ENCODE results near the gene MYO3A. TPM values are rescaled to one million over a fixed set of nuclear protein-coding genes. Genes with fewer than 3 reads are reported as not detected.

MYO3A gene
- polyA plus RNA-seq, 1 donor: 1.8 TPM

- Histone ChIP-seq H3K27ac (ENCODE audit: low read length) (no peak overlapping the region), H3K27me3 (ENCODE audit: control insufficient read depth, insufficient read depth, low read length) (peaks cover 82% of the 10 kb centered on the region), H3K9me3 (ENCODE audit: control insufficient read depth, low read depth, low read length) (peaks cover 7% of the 10 kb centered on the region), H3K4me3 (ENCODE audit: low read length) (no peak overlapping the region), H3K36me3 (ENCODE audit: control insufficient read depth, insufficient read depth, low read length) (no peaks in the 10 kb centered on the region), H3K4me1 (ENCODE audit: control insufficient read depth, insufficient read depth, low read length) (no peaks in the 10 kb centered on the region)
- 29% methylated on average over 1 of the region's 1 CpG for whole genome bisulfite sequencing (ENCODE audit: insufficient coverage, low lambda C conversion rate)
- DNase-seq: no peak
Observed at GRCh38 chr10:26219676-26220075, 285.6 kb downstream of the MYO3A start.

GRCh38 chr10:26220901-26221300, 286.9 kb downstream of the MYO3A start:
- peaks cover 5% of the 10 kb centered on the region for H3K9me3 ChIP-seq (ENCODE audit: control insufficient read depth, low read depth, low read length)
- H3K4me1 ChIP-seq (ENCODE audit: control insufficient read depth, insufficient read depth, low read length): no peaks in the 10 kb centered on the region
- H3K36me3 ChIP-seq (ENCODE audit: control insufficient read depth, insufficient read depth, low read length): no peaks in the 10 kb centered on the region
- peaks cover 71% of the 10 kb centered on the region for H3K27me3 ChIP-seq (ENCODE audit: control insufficient read depth, insufficient read depth, low read length)
- DNase-seq: no peak
- H3K4me3 ChIP-seq (ENCODE audit: low read length): no peak overlapping the region
- no peak overlapping the region for H3K27ac ChIP-seq (ENCODE audit: low read length)

DNA sequence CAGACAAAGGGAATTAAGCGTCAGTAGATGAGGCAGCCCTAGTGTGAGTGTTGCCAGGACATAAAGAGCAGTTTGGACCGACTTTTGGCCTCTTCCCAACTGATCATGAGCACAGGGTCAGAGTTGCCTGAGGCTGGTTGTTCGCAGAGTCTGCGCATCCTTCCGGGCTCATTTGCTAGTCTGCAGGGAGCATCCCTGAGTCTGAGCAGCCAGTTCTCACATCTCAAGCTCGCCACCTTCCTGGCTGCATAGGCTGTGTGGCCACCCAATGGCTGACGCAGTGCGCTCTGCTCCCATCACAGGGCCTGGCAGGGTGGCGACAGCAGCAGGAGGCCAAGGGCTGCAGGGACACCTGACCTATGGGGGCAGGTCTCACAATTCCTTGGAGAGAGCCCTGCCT, 287.5 kb downstream of the MYO3A start:
- Histone ChIP-seq H3K9me3 (ENCODE audit: control insufficient read depth, low read depth, low read length) (peaks cover 3% of the 10 kb centered on the region), H3K4me1 (ENCODE audit: control insufficient read depth, insufficient read depth, low read length) (no peaks in the 10 kb centered on the region), H3K27me3 (ENCODE audit: control insufficient read depth, insufficient read depth, low read length) (peaks cover 70% of the 10 kb centered on the region), H3K36me3 (ENCODE audit: control insufficient read depth, insufficient read depth, low read length) (no peaks in the 10 kb centered on the region), H3K27ac (ENCODE audit: low read length) (no peak overlapping the region), H3K4me3 (ENCODE audit: low read length) (no peak overlapping the region)
- WGBS (ENCODE audit: insufficient coverage, low lambda C conversion rate): no CpG with 5 or more reads among the region's 9 CpGs
- DNase-seq: no peak

DNA sequence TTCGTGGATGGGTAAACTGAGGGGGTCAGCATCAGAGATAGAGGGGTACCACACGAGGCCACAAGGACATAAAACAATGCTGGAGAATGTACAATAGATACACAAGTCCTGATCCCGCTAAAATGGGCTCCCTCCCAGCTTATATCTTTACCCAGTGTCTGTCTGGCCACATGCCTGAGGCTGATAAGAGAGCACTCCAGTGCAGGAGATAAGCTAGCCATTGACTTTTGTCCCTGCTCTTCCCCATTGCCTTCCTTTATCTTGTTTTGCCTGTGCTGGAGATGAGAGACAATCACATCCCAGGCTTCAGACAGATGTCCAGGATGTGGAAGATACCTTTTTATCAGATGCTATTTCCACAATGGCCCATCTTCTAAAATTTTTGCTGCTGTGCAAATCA, 288.5 kb downstream of the MYO3A start:
- Histone ChIP-seq H3K27ac (ENCODE audit: low read length) (no peak overlapping the region), H3K27me3 (ENCODE audit: control insufficient read depth, insufficient read depth, low read length) (peaks cover 60% of the 10 kb centered on the region), H3K4me3 (ENCODE audit: low read length) (no peak overlapping the region), H3K9me3 (ENCODE audit: control insufficient read depth, low read depth, low read length) (no peaks in the 10 kb centered on the region), H3K36me3 (ENCODE audit: control insufficient read depth, insufficient read depth, low read length) (no peaks in the 10 kb centered on the region), H3K4me1 (ENCODE audit: control insufficient read depth, insufficient read depth, low read length) (no peaks in the 10 kb centered on the region)
- no peak for DNase-seq
- WGBS (ENCODE audit: insufficient coverage, low lambda C conversion rate): 0% methylated on average over 1 of the region's 3 CpGs

DNA sequence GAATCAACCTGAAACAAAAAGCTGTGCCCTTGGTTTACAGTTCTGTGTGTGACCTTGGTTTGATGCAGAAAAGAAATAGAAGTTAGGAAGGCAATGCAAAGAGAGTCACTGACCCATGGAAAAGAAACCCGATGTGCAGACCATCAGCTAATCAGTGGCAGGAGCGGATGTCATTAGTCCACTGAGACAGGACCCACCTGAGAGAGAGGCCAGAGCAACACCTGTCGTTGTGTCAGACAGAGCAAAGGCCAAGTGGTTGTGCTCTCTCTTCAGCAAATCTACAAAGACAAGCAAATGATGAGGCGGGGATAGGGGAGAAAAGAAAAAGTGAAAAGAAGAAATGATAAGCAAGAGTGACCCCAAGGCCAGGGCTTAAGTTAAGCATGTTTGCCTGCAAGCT, 291.3 kb downstream of the MYO3A start:
- H3K4me3 ChIP-seq (ENCODE audit: low read length): no peak overlapping the region
- H3K9me3 ChIP-seq (ENCODE audit: control insufficient read depth, low read depth, low read length): no peaks in the 10 kb centered on the region
- no peak overlapping the region for H3K27ac ChIP-seq (ENCODE audit: low read length)
- H3K4me1 ChIP-seq (ENCODE audit: control insufficient read depth, insufficient read depth, low read length): no peaks in the 10 kb centered on the region
- 53% methylated on average over 2 of the region's 4 CpGs for whole genome bisulfite sequencing (ENCODE audit: insufficient coverage, low lambda C conversion rate)
- no peaks in the 10 kb centered on the region for H3K36me3 ChIP-seq (ENCODE audit: control insufficient read depth, insufficient read depth, low read length)
- peaks cover 36% of the 10 kb centered on the region for H3K27me3 ChIP-seq (ENCODE audit: control insufficient read depth, insufficient read depth, low read length)
- DNase-seq: no peak

DNA sequence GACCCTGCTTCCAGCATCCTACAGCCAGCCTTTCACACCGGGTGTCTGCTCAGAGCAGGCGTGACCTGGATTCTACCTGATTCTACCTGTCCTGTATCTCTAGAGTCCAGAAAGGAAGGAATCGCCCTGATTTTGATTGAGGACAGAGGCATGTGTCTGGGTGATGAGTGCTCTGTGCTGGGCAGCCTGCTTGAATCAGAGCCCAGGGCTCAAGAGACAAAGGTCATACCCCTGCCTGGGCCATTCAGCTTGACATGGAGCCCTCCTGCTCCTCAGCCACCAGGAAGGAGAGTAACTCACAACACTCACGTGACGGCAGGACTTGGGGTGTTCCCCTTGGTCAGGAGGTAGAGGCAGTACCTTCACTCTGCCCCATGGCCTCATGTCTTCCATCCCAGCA, 293.8 kb downstream of the MYO3A start:
- Histone ChIP-seq H3K36me3 (ENCODE audit: control insufficient read depth, insufficient read depth, low read length) (no peaks in the 10 kb centered on the region), H3K4me1 (ENCODE audit: control insufficient read depth, insufficient read depth, low read length) (no peaks in the 10 kb centered on the region), H3K9me3 (ENCODE audit: control insufficient read depth, low read depth, low read length) (no peaks in the 10 kb centered on the region), H3K27ac (ENCODE audit: low read length) (no peak overlapping the region), H3K27me3 (ENCODE audit: control insufficient read depth, insufficient read depth, low read length) (peaks cover 18% of the 10 kb centered on the region), H3K4me3 (ENCODE audit: low read length) (no peak overlapping the region)
- no peak for DNase-seq
- WGBS (ENCODE audit: insufficient coverage, low lambda C conversion rate): no CpG with 5 or more reads among the region's 5 CpGs

- H3K27me3 ChIP-seq (ENCODE audit: control insufficient read depth, insufficient read depth, low read length): no peaks in the 10 kb centered on the region
- no peaks in the 10 kb centered on the region for H3K36me3 ChIP-seq (ENCODE audit: control insufficient read depth, insufficient read depth, low read length)
- no peaks in the 10 kb centered on the region for H3K4me1 ChIP-seq (ENCODE audit: control insufficient read depth, insufficient read depth, low read length)
- no peak overlapping the region for H3K27ac ChIP-seq (ENCODE audit: low read length)
- no CpG with 5 or more reads among the region's 5 CpGs for WGBS (ENCODE audit: insufficient coverage, low lambda C conversion rate)
- no peak overlapping the region for H3K4me3 ChIP-seq (ENCODE audit: low read length)
- H3K9me3 ChIP-seq (ENCODE audit: control insufficient read depth, low read depth, low read length): no peaks in the 10 kb centered on the region
- DNase-seq: no peak
Observed at GRCh38 chr10:26232174-26232573, 298.1 kb downstream of the MYO3A start.

GRCh38 chr10:26235761-26236160, 301.7 kb downstream of the MYO3A start:
- WGBS (ENCODE audit: insufficient coverage, low lambda C conversion rate): 100% methylated on average over 4 of the region's 6 CpGs
- H3K27me3 ChIP-seq (ENCODE audit: control insufficient read depth, insufficient read depth, low read length): no peaks in the 10 kb centered on the region
- H3K4me3 ChIP-seq (ENCODE audit: low read length): no peak overlapping the region
- H3K9me3 ChIP-seq (ENCODE audit: control insufficient read depth, low read depth, low read length): no peaks in the 10 kb centered on the region
- no peak for DNase-seq
- no peaks in the 10 kb centered on the region for H3K4me1 ChIP-seq (ENCODE audit: control insufficient read depth, insufficient read depth, low read length)
- H3K27ac ChIP-seq (ENCODE audit: low read length): no peak overlapping the region
- H3K36me3 ChIP-seq (ENCODE audit: control insufficient read depth, insufficient read depth, low read length): no peaks in the 10 kb centered on the region

DNA sequence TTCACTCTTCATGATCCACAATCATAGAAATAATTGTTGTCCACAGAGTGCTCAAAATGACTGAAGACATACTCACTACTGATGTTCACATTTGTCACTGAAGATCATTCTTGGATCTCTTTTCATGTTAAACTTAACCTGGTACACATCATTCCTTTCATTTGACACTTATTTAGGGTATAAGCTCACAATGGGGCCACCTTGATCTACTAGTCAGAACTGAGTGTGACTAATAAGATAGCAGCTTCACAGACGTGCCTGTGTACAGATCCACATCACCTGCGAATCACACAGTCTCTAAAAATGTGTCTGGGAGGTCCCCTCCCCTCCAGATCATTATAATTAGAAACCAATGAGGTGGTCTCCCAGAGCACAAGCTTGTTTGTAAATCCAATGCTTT, 304.3 kb downstream of the MYO3A start:
- no peaks in the 10 kb centered on the region for H3K9me3 ChIP-seq (ENCODE audit: control insufficient read depth, low read depth, low read length)
- no peak overlapping the region for H3K4me3 ChIP-seq (ENCODE audit: low read length)
- no peaks in the 10 kb centered on the region for H3K36me3 ChIP-seq (ENCODE audit: control insufficient read depth, insufficient read depth, low read length)
- no peaks in the 10 kb centered on the region for H3K4me1 ChIP-seq (ENCODE audit: control insufficient read depth, insufficient read depth, low read length)
- WGBS (ENCODE audit: insufficient coverage, low lambda C conversion rate): no CpG with 5 or more reads among the region's 2 CpGs
- no peak overlapping the region for H3K27ac ChIP-seq (ENCODE audit: low read length)
- H3K27me3 ChIP-seq (ENCODE audit: control insufficient read depth, insufficient read depth, low read length): no peaks in the 10 kb centered on the region
- DNase-seq: no peak

- H3K36me3 ChIP-seq (ENCODE audit: control insufficient read depth, insufficient read depth, low read length): no peaks in the 10 kb centered on the region
- H3K9me3 ChIP-seq (ENCODE audit: control insufficient read depth, low read depth, low read length): no peaks in the 10 kb centered on the region
- DNase-seq: no peak
- H3K4me1 ChIP-seq (ENCODE audit: control insufficient read depth, insufficient read depth, low read length): no peaks in the 10 kb centered on the region
- no peaks in the 10 kb centered on the region for H3K27me3 ChIP-seq (ENCODE audit: control insufficient read depth, insufficient read depth, low read length)
- 88% methylated on average over 1 of the region's 5 CpGs for WGBS (ENCODE audit: insufficient coverage, low lambda C conversion rate)
- H3K4me3 ChIP-seq (ENCODE audit: low read length): no peak overlapping the region
- no peak overlapping the region for H3K27ac ChIP-seq (ENCODE audit: low read length)
Observed at GRCh38 chr10:26242706-26243350, 308.8 kb downstream of the MYO3A start.

GRCh38 chr10:26243351-26243720, 309.3 kb downstream of the MYO3A start:
- no peak overlapping the region for H3K4me3 ChIP-seq (ENCODE audit: low read length)
- no peak overlapping the region for H3K27ac ChIP-seq (ENCODE audit: low read length)
- DNase-seq: no peak
- no peaks in the 10 kb centered on the region for H3K27me3 ChIP-seq (ENCODE audit: control insufficient read depth, insufficient read depth, low read length)
- no peaks in the 10 kb centered on the region for H3K9me3 ChIP-seq (ENCODE audit: control insufficient read depth, low read depth, low read length)
- no peaks in the 10 kb centered on the region for H3K36me3 ChIP-seq (ENCODE audit: control insufficient read depth, insufficient read depth, low read length)
- no peaks in the 10 kb centered on the region for H3K4me1 ChIP-seq (ENCODE audit: control insufficient read depth, insufficient read depth, low read length)
- WGBS (ENCODE audit: insufficient coverage, low lambda C conversion rate): no CpG with 5 or more reads among the region's 5 CpGs

Measured in large intestine (tissue), 3 donors.